HG02571 (cell line): ENCODE measurements around the gene GOSR1.
"Not testable (repeated sequence)": the region's sequence is repeated elsewhere in the genome, so short reads cannot be mapped to it uniquely, and the experiment has no call there.

Source experiments
- ATAC-seq: cut with Tn5 transposase; IDR thresholded peaks from one replicate; pipeline ENCODE4 v1.9.1; 2021; ENCODE audit warnings: mild to moderate bottlenecking, moderate library complexity; ENCODE audit not compliant: unreplicated experiment

The GOSR1 gene

GRCh38 chr17:30503558-30503957 lies 26.4 kb downstream of the GOSR1 start:
- ATAC-seq: no peak

DNA sequence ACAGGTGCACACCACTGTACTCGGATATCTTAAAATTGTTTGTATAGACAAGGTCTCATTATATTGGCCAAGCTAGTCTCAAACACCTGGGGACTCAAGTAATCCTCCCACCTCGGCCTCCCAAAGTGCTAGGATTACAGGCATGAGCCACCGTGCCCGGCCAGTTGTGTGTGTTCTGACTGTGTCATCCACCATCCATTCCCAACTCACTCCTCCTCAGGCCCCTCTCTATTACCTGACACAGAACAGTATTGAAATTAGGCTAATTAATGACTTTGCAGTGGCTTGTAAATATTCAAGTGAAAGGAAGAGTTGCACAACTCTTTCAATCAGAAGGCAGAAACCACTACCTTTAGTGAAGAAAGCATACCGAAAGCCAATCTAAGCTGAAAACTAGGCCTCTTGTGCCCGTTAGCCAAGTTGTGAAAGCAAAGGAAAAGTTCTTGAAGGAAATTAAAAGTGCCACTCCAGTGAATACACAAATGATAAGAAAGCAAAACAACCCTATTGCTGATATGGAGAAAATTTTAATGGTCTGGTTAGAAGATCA lies 28.7 kb downstream of the GOSR1 start:
- ATAC-seq: no peak

GRCh38 chr17:30506481-30506880 lies 29.3 kb downstream of the GOSR1 start:
- no peak for ATAC-seq

DNA sequence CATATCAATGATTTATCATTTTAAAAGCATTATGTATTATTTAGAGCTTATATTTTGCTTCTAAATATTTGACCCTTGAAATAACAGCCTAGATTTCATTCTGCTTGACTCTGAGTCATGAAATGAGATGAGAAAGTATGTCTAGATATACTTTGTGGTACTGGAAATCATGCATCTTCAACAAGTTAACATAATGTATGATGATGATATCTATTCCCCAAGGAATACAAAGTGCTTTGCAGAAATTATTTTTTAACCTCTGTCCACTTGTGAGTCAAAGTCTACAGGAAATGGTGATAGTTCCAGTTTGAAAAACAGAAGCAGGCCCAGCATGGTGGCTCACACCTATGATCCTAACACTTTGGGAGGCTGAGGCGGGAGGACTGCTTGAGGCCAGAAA lies 36.1 kb downstream of the GOSR1 start:
- ATAC-seq: no peak

- no peak for ATAC-seq
Observed at GRCh38 chr17:30514895-30515596, 37.8 kb downstream of the GOSR1 start.

DNA sequence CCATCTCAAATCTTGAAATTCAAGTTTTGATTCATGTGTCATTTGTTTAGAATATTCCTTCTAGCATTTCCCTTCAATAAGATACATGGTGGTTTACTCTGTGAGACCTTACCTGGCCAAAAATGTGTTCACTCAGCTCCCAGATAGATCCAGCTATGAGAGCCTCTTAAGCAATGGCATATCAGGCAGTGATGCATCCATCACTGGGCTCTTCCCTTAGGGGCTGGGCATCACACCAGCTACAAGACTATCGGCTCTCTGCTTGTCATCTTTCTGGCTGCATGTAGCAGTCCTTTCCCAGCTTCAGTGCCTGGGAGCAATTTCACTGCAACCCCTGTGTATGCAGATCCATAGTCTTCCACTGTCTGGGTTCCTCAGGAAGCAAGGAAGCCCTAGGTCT lies 40.6 kb downstream of the GOSR1 start:
- ATAC-seq: no peak

- no peak for ATAC-seq
Observed at GRCh38 chr17:30519166-30519565, 42.0 kb downstream of the GOSR1 start.

DNA sequence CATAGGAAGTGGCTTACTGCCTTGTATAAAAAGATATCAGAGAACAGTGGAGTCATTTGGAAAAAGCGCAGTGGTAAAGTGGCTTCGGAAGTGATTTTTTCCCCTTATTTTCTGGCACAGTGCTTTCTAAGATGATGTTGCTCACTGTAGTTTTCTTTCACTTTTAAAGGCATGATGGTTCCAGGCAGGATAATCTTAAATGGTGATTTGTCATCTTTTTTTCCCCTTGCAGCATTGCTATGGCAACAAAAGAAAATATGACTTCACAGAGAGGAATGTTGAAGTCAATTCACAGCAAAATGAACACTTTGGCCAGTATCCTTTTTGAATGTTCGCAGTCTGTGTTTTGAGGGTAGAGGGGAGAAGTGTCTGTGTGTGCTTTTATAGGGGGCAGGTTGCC lies 42.5 kb downstream of the GOSR1 start:
- no peak for ATAC-seq

GRCh38 chr17:30520436-30520835 lies 43.2 kb downstream of the GOSR1 start:
- ATAC-seq: no peak

DNA sequence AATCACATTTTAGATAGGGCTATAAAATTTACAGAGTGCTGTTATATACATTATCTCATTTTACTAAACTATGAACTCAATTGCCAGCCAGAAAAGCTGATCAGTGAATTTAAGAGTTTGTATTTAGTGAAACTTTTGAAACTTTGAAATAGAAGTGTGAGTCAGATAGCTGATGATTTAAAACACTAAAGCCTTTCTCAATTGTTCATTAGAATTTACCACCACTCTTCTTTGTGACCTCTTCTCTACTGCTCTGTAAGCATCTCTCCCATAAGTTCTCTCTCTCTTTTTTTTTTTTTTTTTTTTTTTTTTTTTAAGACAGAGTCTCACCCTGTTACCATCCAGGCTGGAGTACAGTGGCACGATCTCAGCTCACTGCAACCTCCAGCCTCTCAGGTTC lies 43.7 kb downstream of the GOSR1 start:
- no peak for ATAC-seq

- no peak for ATAC-seq
Observed at GRCh38 chr17:30521766-30522165, 44.6 kb downstream of the GOSR1 start.

DNA sequence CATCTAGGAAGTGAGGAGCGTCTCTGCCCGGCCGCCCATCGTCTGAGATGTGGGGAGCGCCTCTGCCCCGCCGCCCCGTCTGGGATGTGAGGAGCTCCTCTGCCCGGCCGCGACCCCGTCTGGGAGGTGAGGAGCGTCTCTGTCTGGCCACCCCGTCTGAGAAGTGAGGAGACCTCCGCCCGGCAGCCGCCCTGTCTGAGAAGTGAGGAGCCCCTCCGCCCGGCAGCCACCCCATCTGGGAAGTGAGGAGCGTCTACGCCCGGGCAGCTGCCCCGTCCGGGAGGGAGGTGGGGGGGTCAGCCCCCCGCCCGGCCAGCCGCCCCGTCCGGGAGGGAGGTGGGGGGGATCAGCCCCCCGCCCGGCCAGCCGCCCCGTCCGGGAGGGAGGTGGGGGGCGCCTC lies 46.0 kb downstream of the GOSR1 start:
- ATAC-seq: not testable (repeated sequence)

GRCh38 chr17:30524847-30525246 lies 47.6 kb downstream of the GOSR1 start:
- ATAC-seq: no peak

- no peak for ATAC-seq
Observed at GRCh38 chr17:30526401-30526800, 49.2 kb downstream of the GOSR1 start.

DNA sequence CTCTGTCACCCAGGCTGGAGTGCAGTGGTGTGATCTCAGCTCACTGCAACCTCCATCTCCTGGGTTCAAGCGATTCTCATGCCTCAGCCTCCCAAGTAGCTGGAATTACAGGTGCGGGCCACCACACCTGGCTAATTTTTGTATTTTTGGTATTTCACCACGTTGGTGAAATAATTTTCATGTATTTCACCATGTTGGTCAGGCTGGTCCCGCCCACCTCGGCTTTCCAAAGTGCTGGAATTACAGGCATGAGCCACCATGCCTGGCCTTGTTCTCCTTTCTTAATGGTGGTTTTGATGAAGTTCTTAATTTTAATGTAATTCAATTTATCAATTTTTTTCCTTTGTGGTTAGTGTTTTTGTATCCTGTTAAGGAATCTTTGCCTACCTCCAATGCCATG lies 51.5 kb downstream of the GOSR1 start:
- ATAC-seq: not testable (repeated sequence)

DNA sequence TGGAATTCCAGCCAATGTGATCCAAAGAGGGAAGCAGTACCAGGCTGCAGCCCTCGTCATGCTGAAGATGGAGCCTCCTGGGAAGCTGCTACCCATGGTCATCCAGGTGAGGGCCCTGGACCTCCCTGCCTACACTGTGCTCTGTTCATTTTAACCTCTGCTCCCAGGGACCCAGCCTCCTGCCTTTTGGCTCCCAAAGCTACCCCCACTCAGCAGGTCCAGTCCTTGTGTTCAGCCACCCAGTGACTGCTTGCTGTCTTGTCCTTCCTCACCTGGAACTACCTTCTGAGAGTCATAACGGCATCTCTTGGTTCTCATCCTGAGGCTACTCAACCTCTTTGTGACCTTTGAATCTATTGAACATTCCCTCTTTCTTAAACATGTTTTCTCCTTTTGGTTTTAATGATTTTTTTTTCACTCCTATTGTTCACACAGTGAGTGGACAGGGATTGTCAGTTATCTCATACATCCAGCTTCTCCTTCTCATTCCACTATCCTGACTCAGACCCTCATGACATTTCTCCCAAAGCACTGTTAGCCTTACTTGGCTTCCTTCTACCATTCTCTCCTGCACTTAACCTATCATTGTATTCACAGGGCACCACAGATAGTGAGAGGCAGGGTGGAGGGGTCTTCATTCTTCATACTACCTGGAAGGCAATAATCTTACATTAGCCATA lies 53.3 kb downstream of the GOSR1 start:
- ATAC-seq: no peak

DNA sequence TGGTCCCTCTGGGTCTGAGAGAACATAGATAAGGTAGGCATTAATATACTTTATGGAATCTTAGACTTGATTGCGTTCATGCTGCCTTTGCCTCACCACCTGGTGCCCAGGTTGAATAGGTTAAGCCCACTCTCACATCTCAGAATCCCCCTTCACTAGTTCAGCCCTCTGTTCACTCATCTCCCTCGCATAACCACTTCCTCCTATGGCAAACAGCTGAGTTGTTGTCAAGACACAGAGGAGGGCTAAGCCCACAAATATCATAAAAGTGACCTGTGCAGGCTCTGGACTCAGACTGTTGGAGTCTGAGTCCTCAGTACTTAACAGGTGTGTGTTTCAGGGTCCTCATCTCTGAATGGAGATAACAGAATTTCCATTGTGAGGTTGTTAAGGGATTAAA lies 55.7 kb downstream of the GOSR1 start:
- ATAC-seq: no peak

- ATAC-seq: no peak
Observed at GRCh38 chr17:30534298-30534697, 57.1 kb downstream of the GOSR1 start.

DNA sequence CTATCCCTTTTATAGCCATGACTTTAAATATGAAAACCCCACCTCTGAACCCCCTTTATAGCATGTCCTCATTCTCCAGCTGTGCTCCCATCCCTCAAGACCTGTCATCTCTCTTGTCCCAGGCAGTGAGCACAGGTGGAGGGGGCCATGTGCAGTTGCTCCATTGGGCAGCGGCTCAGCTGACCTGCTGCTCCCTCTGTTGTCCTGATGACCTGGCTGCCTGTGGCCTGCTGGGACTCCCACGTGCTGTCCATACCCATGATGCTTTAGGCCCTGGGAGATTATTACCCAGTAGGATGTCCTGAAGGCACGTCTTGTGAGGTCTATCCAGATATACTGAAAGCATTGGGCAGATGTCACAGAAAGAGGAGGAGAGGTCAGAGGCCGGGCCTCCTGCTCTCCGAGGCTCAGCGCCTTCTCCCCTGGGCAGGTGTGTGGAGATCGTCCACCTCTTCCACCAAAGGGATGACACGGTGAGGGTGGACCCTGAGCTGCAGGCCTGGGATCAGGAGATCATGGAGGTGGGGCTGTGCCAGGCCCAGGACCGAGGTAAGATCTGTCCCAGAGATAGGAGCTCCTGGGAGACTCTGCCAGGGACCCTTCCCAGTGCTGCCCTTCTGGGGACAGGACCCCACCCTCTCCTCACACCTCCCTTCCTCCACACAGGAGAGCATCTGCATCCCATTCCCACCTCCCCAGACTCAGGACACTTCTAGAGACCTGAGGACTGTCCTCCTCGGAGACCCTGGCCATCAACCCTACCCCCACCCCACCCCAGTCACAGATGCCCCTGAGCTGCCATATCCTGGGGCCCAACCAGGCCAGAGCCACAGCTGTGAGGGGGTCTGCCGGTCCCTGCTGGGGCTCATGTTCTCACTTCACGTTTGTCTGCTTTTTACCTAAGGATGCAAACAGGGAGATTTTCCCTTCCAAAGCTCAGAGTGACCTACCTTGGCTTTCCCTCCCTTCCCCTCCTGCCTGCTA lies 58.0 kb downstream of the GOSR1 start:
- ATAC-seq: no peak

GRCh38 chr17:30536846-30537245 lies 59.6 kb downstream of the GOSR1 start:
- not testable (repeated sequence) for ATAC-seq

DNA sequence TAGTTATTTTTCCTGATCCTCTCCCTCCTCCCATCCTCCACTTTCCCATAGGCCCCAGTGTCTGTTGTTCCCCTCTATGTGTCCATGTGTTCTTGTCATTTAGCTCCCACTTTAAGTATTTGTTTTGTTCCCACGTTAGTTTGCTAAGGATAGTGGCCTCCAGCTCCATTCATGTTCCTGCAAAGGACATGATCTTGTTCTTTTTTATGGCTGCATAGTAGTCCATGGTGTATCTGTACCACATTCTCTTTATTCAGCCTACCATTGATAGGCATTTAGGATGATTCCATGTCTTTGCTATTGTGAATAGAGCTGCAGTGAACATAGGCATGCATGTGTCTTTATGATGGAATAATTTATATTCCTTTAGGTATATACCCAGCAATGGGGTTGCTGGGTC lies 60.5 kb downstream of the GOSR1 start:
- ATAC-seq: not testable (repeated sequence)
